PFSK-1 (cell line): ENCODE measurements around the gene PTPRJ.

Source experiments
- FOXP2 ChIP-seq: optimal IDR thresholded peaks from 2 replicates; pipeline ENCODE3; 2011; ENCODE audit warnings: borderline replicate concordance, control low read depth, inconsistent platforms; ENCODE audit not compliant: insufficient read depth; ENCODE audit errors: extremely low read length, extremely low read depth
- POLR2AphosphoS5 ChIP-seq: IDR thresholded peaks from 2 replicates; pipeline ENCODE4 v1.6.1; 2012; ENCODE audit warnings: low read depth, mild to moderate bottlenecking, control low read depth, low read length, moderate library complexity
- SIN3A ChIP-seq: IDR thresholded peaks from 2 replicates; pipeline ENCODE4 v1.6.1; 2012; ENCODE audit warnings: mild to moderate bottlenecking, low read length, moderate library complexity, borderline replicate concordance; ENCODE audit not compliant: insufficient read depth
- TAF1 ChIP-seq: IDR thresholded peaks from 2 replicates; pipeline ENCODE4 v1.6.1; 2012; ENCODE audit warnings: low read length, control low read depth, borderline replicate concordance; ENCODE audit not compliant: insufficient read depth
- TF ChIP-seq, protein P1 (sequence below), 2 experiments: IDR thresholded peaks; 2 replicates each; pipeline versions ENCODE4 v1.6.1 to v1.8.0; 2011 to 2012; ENCODE audit warnings: low read depth in 2 of 2, low read length in 2 of 2, control low read depth in 1 of 2, inconsistent platforms in 1 of 2, mild to moderate bottlenecking in 1 of 2, moderate library complexity in 1 of 2; ENCODE audit not compliant: insufficient read depth in 1 of 2

DNA sequence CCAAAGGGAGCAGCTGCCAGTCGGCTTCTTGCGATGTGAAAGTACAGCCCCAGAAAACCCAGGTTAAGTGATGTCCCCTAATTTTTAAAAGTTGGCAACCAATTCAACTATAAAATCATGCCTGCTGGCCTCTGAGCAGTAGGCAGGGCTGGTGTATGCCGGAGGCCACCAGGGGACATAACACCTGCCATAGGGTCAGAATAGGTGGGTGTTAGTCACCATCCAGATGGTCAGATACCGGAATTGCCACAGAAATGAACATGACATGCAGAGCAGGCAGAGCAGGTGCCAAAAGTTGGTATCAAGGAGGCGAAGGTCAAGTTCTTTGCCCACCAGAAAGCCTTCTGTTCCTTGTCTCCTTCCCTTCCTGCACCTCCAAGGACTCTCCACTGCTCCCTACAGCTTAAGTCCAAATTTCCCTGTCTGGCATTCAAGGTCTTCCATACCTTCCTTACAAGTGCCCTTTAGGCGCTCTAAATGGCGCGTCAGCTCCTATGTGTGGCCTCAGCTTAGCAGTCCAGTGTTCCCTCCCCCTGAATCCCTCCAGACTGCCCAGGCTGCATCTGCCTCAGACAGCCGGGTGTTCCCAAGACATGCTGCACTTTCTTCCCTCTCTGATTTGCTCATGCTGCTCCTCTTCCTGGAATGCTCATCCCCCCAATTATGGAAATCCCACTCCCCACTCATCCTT, 45.1 kb downstream of the PTPRJ start:
- TF ChIP-seq, protein P1, sequence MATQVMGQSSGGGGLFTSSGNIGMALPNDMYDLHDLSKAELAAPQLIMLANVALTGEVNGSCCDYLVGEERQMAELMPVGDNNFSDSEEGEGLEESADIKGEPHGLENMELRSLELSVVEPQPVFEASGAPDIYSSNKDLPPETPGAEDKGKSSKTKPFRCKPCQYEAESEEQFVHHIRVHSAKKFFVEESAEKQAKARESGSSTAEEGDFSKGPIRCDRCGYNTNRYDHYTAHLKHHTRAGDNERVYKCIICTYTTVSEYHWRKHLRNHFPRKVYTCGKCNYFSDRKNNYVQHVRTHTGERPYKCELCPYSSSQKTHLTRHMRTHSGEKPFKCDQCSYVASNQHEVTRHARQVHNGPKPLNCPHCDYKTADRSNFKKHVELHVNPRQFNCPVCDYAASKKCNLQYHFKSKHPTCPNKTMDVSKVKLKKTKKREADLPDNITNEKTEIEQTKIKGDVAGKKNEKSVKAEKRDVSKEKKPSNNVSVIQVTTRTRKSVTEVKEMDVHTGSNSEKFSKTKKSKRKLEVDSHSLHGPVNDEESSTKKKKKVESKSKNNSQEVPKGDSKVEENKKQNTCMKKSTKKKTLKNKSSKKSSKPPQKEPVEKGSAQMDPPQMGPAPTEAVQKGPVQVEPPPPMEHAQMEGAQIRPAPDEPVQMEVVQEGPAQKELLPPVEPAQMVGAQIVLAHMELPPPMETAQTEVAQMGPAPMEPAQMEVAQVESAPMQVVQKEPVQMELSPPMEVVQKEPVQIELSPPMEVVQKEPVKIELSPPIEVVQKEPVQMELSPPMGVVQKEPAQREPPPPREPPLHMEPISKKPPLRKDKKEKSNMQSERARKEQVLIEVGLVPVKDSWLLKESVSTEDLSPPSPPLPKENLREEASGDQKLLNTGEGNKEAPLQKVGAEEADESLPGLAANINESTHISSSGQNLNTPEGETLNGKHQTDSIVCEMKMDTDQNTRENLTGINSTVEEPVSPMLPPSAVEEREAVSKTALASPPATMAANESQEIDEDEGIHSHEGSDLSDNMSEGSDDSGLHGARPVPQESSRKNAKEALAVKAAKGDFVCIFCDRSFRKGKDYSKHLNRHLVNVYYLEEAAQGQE (IDR thresholded peaks at IDR 0.05; ENCODE audit: insufficient read depth in 1 of 2, low read depth in 2 of 2, low read length in 2 of 2) = no peak
- no peak for TF ChIP-seq TAF1
- no peak for TF ChIP-seq POLR2AphosphoS5
- no peak for TF ChIP-seq FOXP2
- no peak for TF ChIP-seq SIN3A
